Effector memory CD4-positive, alpha-beta T cell (primary cell): ENCODE data around the gene TLCD5.
A peak's percentile ranks its signal among the peaks of the same experiment; 100 is the strongest.

Source experiments
- DNase-seq, 3 donors: peaks; one replicate each; pipeline ENCODE4 v3.0.0-alpha.2; 2020
- H3K27ac ChIP-seq: 2 replicates; pipeline ENCODE4 v1.7.0; 2013; ENCODE audit warnings: mild to moderate bottlenecking, low read length, moderate library complexity; ENCODE audit not compliant: insufficient read depth, poor library complexity, severe bottlenecking
- H3K27me3 ChIP-seq: replicated peaks from 2 replicates; pipeline ENCODE4 v1.7.0; 2013; ENCODE audit warnings: mild to moderate bottlenecking, low read length; ENCODE audit not compliant: insufficient read depth, control insufficient read depth, poor library complexity, severe bottlenecking
- H3K36me3 ChIP-seq: 2 replicates; pipeline ENCODE4 v1.7.0; 2013; ENCODE audit warnings: mild to moderate bottlenecking, low read length, moderate library complexity; ENCODE audit not compliant: control insufficient read depth, insufficient read depth
- H3K4me1 ChIP-seq: 2 replicates; pipeline ENCODE4 v1.7.0; 2013; ENCODE audit warnings: low read length, mild to moderate bottlenecking; ENCODE audit not compliant: control insufficient read depth, insufficient read depth, poor library complexity, severe bottlenecking
- H3K4me3 ChIP-seq: 2 replicates; pipeline ENCODE4 v1.7.0; 2013; ENCODE audit warnings: low read length, low read depth, mild to moderate bottlenecking; ENCODE audit not compliant: insufficient read depth, poor library complexity, severe bottlenecking
- H3K9me3 ChIP-seq: 2 replicates; pipeline ENCODE4 v1.7.0; 2013; ENCODE audit warnings: mild to moderate bottlenecking, low read length, moderate library complexity; ENCODE audit not compliant: control insufficient read depth

Gene TLCD5

GRCh38 chr11:120335908-120336640, 11.0 kb downstream of the TLCD5 start, which contains the start of gene ARHGEF12:
Gene ARHGEF12, plus strand, starts transcription at chr11:120336413. Its CDS starts 831 bp downstream, at chr11:120337244.
- peaks cover 10% of the 10 kb centered on the region for H3K27me3 ChIP-seq
- no peaks in the 10 kb centered on the region for H3K36me3 ChIP-seq
- H3K27ac ChIP-seq = no peak within 1 kb of the TSS
- peak; percentile 44 to 63 (median 52) for DNase-seq
- H3K4me3 ChIP-seq = peak within 1 kb of the TSS; percentile 67
- no peaks in the 10 kb centered on the region for H3K9me3 ChIP-seq
- H3K4me1 ChIP-seq = peaks cover 19% of the 10 kb centered on the region

- H3K9me3 ChIP-seq = no peaks in the 10 kb centered on the region
- no peak overlapping the region for H3K27ac ChIP-seq
- H3K27me3 ChIP-seq = peaks cover 10% of the 10 kb centered on the region
- H3K36me3 ChIP-seq = no peaks in the 10 kb centered on the region
- H3K4me3 ChIP-seq = peak overlapping the region; percentile 67
- DNase-seq = peak in 1 of 3 donors; percentile 10
- H3K4me1 ChIP-seq = peaks cover 19% of the 10 kb centered on the region
These were observed 11.7 kb downstream of the TLCD5 start for GRCh38 chr11:120336641-120337354.

- Histone ChIP-seq H3K36me3 (no peaks in the 10 kb centered on the region), H3K4me1 (peaks cover 19% of the 10 kb centered on the region), H3K27me3 (peaks cover 18% of the 10 kb centered on the region), H3K27ac (no peak overlapping the region), H3K9me3 (no peaks in the 10 kb centered on the region), H3K4me3 (peak overlapping the region; percentile 67)
- DNase-seq = no peak
These were observed 12.4 kb downstream of the TLCD5 start for GRCh38 chr11:120337355-120338106.

DNA sequence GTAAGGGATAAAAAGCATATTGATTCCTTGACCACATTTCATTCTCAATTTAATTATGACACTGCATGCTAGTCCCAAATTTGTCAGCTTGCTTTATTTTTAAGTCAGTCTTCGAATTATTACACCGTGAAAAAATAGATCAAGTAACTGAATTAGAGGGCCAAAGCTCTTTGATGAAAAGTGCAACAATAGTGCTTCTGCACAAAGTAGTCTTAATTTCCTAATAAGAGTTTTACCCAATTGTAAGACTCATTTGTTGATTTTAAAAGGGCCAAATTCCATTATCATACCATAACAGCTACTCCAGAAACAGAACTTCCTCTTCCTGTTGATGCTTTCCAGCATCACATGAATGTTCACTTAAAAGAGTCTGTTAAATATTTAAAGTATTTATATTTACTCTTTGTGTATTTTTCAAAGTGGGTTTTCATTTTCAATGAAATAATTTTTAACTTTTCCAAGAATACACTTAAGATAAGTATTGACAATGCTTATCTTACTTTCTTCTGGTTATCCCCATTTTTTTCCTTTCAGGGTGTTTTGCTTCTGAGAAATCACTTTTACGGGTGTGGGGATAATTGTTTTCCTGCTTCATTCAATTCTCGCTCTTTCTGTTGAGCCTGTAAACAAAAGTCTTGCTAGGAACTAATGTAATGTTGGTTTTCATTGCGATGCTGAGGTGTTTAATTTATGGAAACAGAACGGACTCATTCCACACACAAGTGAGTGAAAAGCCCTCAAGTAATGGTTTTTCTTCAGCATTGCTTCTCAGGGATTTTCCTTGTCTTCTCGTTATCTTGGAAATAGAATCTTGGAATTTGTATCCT, 13.2 kb downstream of the TLCD5 start:
- H3K9me3 ChIP-seq = no peaks in the 10 kb centered on the region
- no peak overlapping the region for H3K27ac ChIP-seq
- peaks cover 22% of the 10 kb centered on the region for H3K27me3 ChIP-seq
- H3K4me3 ChIP-seq = no peak overlapping the region
- peaks cover 19% of the 10 kb centered on the region for H3K4me1 ChIP-seq
- no peaks in the 10 kb centered on the region for H3K36me3 ChIP-seq
- no peak for DNase-seq

DNA sequence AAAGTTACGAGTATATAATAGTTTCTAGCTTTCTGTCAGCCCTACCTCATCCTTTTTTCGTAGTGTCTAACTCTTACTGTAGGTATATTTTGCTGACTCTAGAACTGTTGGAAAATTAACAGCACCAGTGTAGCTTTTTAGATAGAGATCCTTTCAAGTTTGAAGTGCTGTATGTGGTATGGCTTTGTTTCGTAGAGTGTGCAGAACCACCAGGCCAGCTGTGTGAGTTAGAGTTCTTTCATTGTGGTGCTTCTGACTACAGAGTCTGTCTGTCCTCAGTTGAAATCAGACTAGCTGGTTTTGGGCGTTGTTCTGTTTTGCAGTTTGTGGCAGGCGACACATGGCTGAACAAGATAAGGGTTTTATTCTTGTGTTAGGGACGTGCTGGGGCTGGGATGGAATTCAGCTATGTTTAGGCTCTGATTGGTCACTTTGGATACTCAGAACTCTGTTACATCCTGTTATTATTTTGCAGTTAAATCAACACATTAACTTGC, 14.3 kb downstream of the TLCD5 start:
- H3K9me3 ChIP-seq = no peaks in the 10 kb centered on the region
- peaks cover 22% of the 10 kb centered on the region for H3K27me3 ChIP-seq
- no peak overlapping the region for H3K4me3 ChIP-seq
- no peaks in the 10 kb centered on the region for H3K36me3 ChIP-seq
- DNase-seq = no peak
- H3K4me1 ChIP-seq = peaks cover 30% of the 10 kb centered on the region
- H3K27ac ChIP-seq = no peak overlapping the region

- Histone ChIP-seq H3K9me3 (no peaks in the 10 kb centered on the region), H3K4me3 (no peak overlapping the region), H3K27ac (no peak overlapping the region), H3K4me1 (peaks cover 32% of the 10 kb centered on the region), H3K36me3 (no peaks in the 10 kb centered on the region), H3K27me3 (peaks cover 22% of the 10 kb centered on the region)
- DNase-seq = no peak
These were observed 15.4 kb downstream of the TLCD5 start for GRCh38 chr11:120340529-120340928.

GRCh38 chr11:120342226-120342625, 17.1 kb downstream of the TLCD5 start:
- no peak overlapping the region for H3K27ac ChIP-seq
- no peak overlapping the region for H3K4me3 ChIP-seq
- no peaks in the 10 kb centered on the region for H3K36me3 ChIP-seq
- H3K27me3 ChIP-seq = peaks cover 29% of the 10 kb centered on the region
- H3K4me1 ChIP-seq = peaks cover 22% of the 10 kb centered on the region
- H3K9me3 ChIP-seq = no peaks in the 10 kb centered on the region
- DNase-seq = no peak

- Histone ChIP-seq H3K4me3 (no peak overlapping the region), H3K4me1 (peaks cover 20% of the 10 kb centered on the region), H3K36me3 (no peaks in the 10 kb centered on the region), H3K27me3 (peaks cover 32% of the 10 kb centered on the region), H3K27ac (no peak overlapping the region), H3K9me3 (no peaks in the 10 kb centered on the region)
- no peak for DNase-seq
These were observed 17.6 kb downstream of the TLCD5 start for GRCh38 chr11:120342678-120343077.

DNA sequence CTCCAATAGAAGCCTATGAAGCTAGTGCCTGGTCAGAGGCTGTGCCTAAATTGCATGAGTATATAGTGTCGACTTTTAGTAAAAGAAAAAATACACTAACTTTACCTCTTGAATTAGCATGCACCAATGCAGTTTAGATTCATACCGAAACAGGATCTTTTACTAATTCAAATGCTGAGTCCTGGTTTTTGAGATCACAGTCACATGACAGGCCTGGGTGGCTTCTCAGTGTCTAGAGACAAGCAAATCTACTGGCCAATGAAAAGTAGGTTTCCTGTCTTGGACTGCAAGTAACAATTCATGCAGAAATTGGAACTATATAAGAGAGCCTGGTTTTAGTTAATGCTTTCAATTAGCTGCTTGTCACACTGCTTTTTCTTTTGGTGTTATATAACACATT, 18.3 kb downstream of the TLCD5 start:
- H3K4me3 ChIP-seq = no peak overlapping the region
- H3K27me3 ChIP-seq = peaks cover 24% of the 10 kb centered on the region
- H3K36me3 ChIP-seq = no peaks in the 10 kb centered on the region
- H3K4me1 ChIP-seq = peaks cover 20% of the 10 kb centered on the region
- no peaks in the 10 kb centered on the region for H3K9me3 ChIP-seq
- no peak overlapping the region for H3K27ac ChIP-seq
- DNase-seq = no peak
